Measurements from ENCODE around the gene VTN.
A peak's percentile ranks its signal among the peaks of the same experiment; 100 is the strongest.

The VTN gene

GRCh38 chr17:28363776-28364650 lies 6.1 kb downstream of the VTN start:
- Histone ChIP-seq H3K4me3 (ENCODE audit: low read depth, low read length, poor library complexity, severe bottlenecking) (no peak overlapping the region), H4K20me1 (ENCODE audit: insufficient read depth, low read length) (no peaks in the 10 kb centered on the region), H3K27ac (ENCODE audit: low read depth, low read length, poor library complexity, severe bottlenecking) (no peak overlapping the region), H3K9ac (ENCODE audit: low read length) (no peak overlapping the region), H3K4me1 (ENCODE audit: insufficient read depth, low read length, severe bottlenecking) (no peaks in the 10 kb centered on the region), H3F3A (ENCODE audit: insufficient read depth, low read length) (no peaks in the 10 kb centered on the region), H3K9me2 (ENCODE audit: low read depth, low read length) (no peaks in the 10 kb centered on the region), H3K36me3 (ENCODE audit: insufficient read depth, low read length) (peaks cover 40% of the 10 kb centered on the region), H3K79me2 (ENCODE audit: insufficient read depth, low read length) (no peaks in the 10 kb centered on the region), H3K27me3 (ENCODE audit: insufficient read depth, low read length) (no peaks in the 10 kb centered on the region), H3K4me2 (ENCODE audit: low read length) (no peak overlapping the region), H2AFZ (ENCODE audit: low read length) (no peak overlapping the region), H3K9me3 (ENCODE audit: low read length) (no peaks in the 10 kb centered on the region)
- no peak for TF ChIP-seq EZH2 (IDR thresholded peaks at IDR 0.05; ENCODE audit: borderline replicate concordance, low read length)
- TF ChIP-seq, protein P1, sequence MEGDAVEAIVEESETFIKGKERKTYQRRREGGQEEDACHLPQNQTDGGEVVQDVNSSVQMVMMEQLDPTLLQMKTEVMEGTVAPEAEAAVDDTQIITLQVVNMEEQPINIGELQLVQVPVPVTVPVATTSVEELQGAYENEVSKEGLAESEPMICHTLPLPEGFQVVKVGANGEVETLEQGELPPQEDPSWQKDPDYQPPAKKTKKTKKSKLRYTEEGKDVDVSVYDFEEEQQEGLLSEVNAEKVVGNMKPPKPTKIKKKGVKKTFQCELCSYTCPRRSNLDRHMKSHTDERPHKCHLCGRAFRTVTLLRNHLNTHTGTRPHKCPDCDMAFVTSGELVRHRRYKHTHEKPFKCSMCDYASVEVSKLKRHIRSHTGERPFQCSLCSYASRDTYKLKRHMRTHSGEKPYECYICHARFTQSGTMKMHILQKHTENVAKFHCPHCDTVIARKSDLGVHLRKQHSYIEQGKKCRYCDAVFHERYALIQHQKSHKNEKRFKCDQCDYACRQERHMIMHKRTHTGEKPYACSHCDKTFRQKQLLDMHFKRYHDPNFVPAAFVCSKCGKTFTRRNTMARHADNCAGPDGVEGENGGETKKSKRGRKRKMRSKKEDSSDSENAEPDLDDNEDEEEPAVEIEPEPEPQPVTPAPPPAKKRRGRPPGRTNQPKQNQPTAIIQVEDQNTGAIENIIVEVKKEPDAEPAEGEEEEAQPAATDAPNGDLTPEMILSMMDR (IDR thresholded peaks at IDR 0.05; ENCODE audit: low read length): no peak

GRCh38 chr17:28363186-28363585 lies 6.9 kb downstream of the VTN start:
- Histone ChIP-seq H3K9ac (ENCODE audit: low read length) (no peak overlapping the region), H3K4me1 (ENCODE audit: insufficient read depth, low read length, severe bottlenecking) (peaks cover 6% of the 10 kb centered on the region), H4K20me1 (ENCODE audit: insufficient read depth, low read length) (no peaks in the 10 kb centered on the region), H2AFZ (ENCODE audit: low read length) (no peak overlapping the region), H3K27ac (ENCODE audit: low read depth, low read length, poor library complexity, severe bottlenecking) (no peak overlapping the region), H3K9me3 (ENCODE audit: low read length) (no peaks in the 10 kb centered on the region), H3K9me2 (ENCODE audit: low read depth, low read length) (no peaks in the 10 kb centered on the region), H3K4me2 (ENCODE audit: low read length) (no peak overlapping the region), H3K4me3 (ENCODE audit: low read depth, low read length, poor library complexity, severe bottlenecking) (no peak overlapping the region), H3K79me2 (ENCODE audit: insufficient read depth, low read length) (peaks cover 2% of the 10 kb centered on the region; the same call in 1 of the 2 replicates), H3K36me3 (ENCODE audit: insufficient read depth, low read length) (peaks cover 41% of the 10 kb centered on the region), H3F3A (ENCODE audit: insufficient read depth, low read length) (no peaks in the 10 kb centered on the region), H3K27me3 (ENCODE audit: insufficient read depth, low read length) (no peaks in the 10 kb centered on the region)
- no peak for TF ChIP-seq EZH2 (IDR thresholded peaks at IDR 0.05; ENCODE audit: borderline replicate concordance, low read length)
- TF ChIP-seq, protein P1 (IDR thresholded peaks at IDR 0.05; ENCODE audit: low read length): no peak

DNA sequence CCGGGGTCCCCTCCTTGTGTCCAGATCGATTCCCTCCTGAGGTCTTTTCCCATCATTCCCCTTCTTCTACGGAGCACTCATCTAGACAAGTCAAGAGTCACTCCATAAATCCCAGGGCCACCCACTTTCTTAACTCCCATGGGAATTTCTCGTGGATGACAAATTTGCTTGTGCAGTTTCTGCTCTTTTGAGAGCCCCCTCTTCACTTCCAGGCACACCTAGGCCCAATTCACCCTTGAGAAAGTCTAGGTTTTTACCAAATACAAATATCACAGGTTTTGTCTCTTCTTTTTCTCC lies 12.3 kb downstream of the VTN start:
- Histone ChIP-seq H3K4me2 (ENCODE audit: low read length) (peak overlapping the region; percentile 94), H3K4me3 (ENCODE audit: low read depth, low read length, poor library complexity, severe bottlenecking) (peak overlapping the region; percentile 99), H3K9me3 (ENCODE audit: low read length) (no peaks in the 10 kb centered on the region), H3K27ac (ENCODE audit: low read depth, low read length, poor library complexity, severe bottlenecking) (no peak overlapping the region), H4K20me1 (ENCODE audit: insufficient read depth, low read length) (no peaks in the 10 kb centered on the region), H3F3A (ENCODE audit: insufficient read depth, low read length) (no peaks in the 10 kb centered on the region), H3K4me1 (ENCODE audit: insufficient read depth, low read length, severe bottlenecking) (peaks cover 25% of the 10 kb centered on the region), H3K79me2 (ENCODE audit: insufficient read depth, low read length) (peaks cover 20% of the 10 kb centered on the region), H2AFZ (ENCODE audit: low read length) (no peak overlapping the region), H3K36me3 (ENCODE audit: insufficient read depth, low read length) (peaks cover 57% of the 10 kb centered on the region), H3K27me3 (ENCODE audit: insufficient read depth, low read length) (no peaks in the 10 kb centered on the region), H3K9ac (ENCODE audit: low read length) (peak overlapping the region; percentile 99), H3K9me2 (ENCODE audit: low read depth, low read length) (no peaks in the 10 kb centered on the region)
- no peak for TF ChIP-seq EZH2 (IDR thresholded peaks at IDR 0.05; ENCODE audit: borderline replicate concordance, low read length)
- TF ChIP-seq, protein P1 (IDR thresholded peaks at IDR 0.05; ENCODE audit: low read length): no peak

Data from OCI-LY1 (cell line).